Activated T-helper 9 cell treated with anti-CD3 and anti-CD28 coated beads, Interleukin-2, amount 50 U/mL, for 16 hours (primary cell): Measurements from ENCODE around the gene SMAD7.

Source experiments
- DNase-seq: peaks from one replicate; pipeline ENCODE4 v3.0.0-alpha.2; 2020; ENCODE audit warnings: low read depth

SMAD7 gene, protein sequence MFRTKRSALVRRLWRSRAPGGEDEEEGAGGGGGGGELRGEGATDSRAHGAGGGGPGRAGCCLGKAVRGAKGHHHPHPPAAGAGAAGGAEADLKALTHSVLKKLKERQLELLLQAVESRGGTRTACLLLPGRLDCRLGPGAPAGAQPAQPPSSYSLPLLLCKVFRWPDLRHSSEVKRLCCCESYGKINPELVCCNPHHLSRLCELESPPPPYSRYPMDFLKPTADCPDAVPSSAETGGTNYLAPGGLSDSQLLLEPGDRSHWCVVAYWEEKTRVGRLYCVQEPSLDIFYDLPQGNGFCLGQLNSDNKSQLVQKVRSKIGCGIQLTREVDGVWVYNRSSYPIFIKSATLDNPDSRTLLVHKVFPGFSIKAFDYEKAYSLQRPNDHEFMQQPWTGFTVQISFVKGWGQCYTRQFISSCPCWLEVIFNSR

GRCh38 chr18:48950536-48951447 is at the start of gene SMAD7:
Gene SMAD7 (minus strand): TSS chr18:48950965. CDS start chr18:48950424, 541 bp downstream.
- no peak for DNase-seq

- DNase-seq = no peak
Observed at GRCh38 chr18:48999569-48999968, 48.8 kb upstream of the SMAD7 start.

DNA sequence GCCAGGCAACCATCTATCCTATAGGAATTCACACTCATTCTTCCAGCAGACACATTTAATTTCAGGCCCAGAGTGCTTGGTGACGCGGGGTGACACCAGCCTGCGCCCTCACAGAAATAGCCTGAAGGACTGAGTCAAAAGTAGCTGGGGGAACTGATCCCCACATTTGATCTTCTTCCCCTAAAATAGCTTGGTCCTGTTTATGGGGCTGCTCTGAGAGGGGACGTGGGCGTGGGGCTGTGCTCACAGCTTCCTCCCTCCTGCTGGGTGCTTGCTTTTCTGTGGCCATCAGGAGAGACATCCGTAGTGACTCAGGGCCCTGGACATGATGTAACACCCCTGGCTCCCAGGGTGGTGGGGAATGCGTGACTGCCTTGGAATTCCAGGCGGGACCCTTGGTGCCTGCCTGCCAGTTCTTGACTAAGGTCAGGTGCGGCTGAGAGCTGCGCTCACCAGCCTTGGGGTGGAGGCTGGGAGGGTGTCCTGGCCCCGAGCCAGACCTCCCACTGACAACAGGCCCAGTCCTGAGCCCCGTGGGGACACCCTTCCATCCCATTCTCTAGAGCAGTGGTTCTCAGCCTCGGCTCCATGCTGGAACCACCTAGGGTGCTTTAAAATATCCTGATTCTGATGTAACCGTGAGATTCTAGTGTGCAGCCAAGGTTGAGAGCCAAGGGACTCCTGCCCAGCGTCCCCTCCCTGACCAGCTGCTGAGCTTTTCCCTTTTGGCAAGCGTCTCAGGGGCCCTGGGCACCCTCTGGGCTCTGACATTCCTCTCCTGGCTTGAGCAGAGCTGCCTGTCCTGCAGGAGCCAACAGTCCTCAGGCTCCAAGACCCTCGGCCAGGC is 47.4 kb upstream of the SMAD7 start:
- no peak for DNase-seq

- DNase-seq = no peak
Observed at GRCh38 chr18:48997681-48997984, 46.9 kb upstream of the SMAD7 start.

DNA sequence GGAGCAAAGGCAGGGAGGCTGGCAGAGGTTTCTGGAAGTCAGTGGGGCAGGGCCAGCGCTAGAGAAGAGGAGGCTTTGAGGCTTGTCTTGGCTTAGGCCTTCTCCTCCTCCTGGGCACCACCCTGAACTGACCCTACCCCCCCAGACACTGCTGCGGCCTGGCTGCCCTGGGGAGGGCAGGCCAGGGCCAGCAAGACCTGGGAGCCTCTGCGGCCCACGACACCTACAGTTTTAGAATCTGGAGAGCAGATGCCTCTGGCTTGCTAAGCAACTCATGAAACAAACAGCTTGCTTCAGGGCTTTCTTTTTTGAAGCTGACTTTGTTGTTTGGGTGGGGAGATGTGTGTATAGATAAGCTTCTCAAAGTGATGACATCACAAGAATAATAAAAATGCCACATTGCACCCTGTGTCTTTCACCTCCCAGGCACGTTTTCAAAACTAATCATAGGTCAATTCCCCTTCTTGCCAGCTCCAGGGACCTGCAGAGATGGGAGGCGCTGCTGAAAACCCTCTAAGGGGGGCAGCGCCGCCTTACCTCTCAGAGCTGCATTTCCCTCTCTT is 46.2 kb upstream of the SMAD7 start:
- no peak for DNase-seq

DNA sequence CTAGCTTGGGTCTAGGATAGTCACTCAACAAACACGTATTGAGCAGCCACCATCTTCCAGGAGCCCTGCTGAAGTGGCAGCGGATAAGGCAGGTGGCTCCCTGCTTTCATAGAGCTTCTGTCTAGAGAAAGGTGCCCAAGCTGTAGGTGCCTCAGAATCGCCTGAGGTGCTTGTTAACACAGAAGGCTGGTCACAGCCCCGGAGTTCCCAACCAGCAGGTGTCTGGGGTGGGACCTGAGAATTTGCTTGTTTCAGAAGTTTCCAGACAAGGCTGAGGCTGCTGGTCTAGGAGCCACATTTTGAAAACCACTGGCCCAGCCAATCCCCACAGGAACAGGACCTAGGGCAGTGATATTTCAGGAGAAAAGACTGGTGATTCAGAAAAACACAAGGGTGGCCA is 45.3 kb upstream of the SMAD7 start:
- no peak for DNase-seq

- no peak for DNase-seq
Observed at GRCh38 chr18:48994926-48995835, 44.4 kb upstream of the SMAD7 start.

GRCh38 chr18:48994044-48994651 is 43.4 kb upstream of the SMAD7 start:
- no peak for DNase-seq

DNA sequence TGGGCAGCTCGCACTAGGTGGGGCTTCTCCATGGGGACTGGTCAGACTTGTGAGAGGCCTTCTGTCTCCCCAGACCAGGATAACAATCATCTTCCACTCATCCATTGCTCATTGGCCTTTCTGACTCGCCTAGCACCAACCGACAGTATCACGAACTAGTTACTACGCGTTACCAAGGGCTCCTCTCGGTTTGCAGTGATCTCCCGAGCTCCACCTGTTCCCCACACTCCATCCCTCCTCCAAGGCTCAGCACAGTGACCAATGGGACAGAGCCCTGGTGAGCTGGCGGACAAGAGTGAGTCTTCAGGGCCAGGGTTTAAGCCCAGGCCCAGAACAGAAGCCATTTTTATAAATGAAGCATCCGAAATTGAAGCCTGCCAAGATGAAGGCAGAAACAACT is 42.8 kb upstream of the SMAD7 start:
- DNase-seq = no peak

DNA sequence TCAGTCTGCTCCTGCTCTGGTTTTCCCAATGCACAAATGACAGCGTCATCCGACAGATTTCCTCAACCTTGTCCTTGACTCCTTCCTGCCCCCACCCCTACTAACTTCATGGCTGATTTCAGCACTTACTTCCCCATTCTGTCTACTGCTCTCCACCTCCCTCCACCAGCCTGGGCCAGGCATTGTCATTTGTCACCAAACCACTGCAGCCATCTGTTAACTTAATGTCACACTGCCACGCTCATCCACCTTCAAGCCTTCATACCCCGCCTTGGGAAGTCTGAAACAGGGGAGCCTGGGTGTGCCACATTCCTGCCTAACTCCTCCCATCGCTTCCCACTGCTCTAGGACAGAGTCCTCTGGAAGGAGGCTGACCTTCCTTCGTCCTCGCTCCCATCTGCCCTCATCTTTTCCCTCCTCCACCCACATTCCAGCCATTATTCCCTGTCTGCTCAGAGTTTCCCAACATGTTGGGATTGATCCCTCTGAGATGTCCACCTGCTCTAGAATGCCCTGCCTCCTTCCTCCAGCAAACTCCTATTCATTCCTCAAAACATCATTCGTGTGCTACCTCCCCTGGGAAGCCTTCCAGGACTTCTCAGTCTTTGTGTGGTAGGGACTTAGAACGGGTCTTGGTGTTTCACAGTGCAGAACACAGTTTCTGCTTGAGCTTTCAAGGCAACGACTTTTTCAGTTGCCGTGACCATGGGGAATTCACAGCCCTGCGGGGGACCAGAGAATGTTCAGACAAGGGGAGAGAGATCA is 42.2 kb upstream of the SMAD7 start:
- DNase-seq = no peak

- DNase-seq = no peak
Observed at GRCh38 chr18:48992133-48992532, 41.4 kb upstream of the SMAD7 start.

DNA sequence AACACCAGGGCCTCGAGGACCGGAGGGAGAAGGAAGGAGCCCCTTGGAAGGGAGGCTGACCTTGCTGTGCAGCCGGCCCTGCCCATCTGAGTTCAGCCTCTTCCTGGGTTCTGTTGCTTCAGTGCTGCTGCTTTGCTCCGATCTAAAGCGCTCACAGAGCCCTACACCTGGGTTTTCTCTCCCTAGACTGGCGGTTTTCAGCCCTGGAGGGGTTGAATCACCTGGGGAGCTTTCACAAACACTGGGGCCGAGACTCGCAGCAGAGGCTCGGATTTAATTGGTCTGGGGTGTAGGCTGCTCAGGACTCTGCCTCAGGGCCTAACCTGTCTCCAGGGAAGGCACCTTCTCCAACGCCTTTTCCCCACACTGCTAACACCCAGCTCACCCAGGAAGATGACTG is 40.9 kb upstream of the SMAD7 start:
- DNase-seq = no peak

GRCh38 chr18:48991319-48991660 is 40.5 kb upstream of the SMAD7 start:
- DNase-seq = no peak

- no peak for DNase-seq
Observed at GRCh38 chr18:48990481-48991318, 39.9 kb upstream of the SMAD7 start.

DNA sequence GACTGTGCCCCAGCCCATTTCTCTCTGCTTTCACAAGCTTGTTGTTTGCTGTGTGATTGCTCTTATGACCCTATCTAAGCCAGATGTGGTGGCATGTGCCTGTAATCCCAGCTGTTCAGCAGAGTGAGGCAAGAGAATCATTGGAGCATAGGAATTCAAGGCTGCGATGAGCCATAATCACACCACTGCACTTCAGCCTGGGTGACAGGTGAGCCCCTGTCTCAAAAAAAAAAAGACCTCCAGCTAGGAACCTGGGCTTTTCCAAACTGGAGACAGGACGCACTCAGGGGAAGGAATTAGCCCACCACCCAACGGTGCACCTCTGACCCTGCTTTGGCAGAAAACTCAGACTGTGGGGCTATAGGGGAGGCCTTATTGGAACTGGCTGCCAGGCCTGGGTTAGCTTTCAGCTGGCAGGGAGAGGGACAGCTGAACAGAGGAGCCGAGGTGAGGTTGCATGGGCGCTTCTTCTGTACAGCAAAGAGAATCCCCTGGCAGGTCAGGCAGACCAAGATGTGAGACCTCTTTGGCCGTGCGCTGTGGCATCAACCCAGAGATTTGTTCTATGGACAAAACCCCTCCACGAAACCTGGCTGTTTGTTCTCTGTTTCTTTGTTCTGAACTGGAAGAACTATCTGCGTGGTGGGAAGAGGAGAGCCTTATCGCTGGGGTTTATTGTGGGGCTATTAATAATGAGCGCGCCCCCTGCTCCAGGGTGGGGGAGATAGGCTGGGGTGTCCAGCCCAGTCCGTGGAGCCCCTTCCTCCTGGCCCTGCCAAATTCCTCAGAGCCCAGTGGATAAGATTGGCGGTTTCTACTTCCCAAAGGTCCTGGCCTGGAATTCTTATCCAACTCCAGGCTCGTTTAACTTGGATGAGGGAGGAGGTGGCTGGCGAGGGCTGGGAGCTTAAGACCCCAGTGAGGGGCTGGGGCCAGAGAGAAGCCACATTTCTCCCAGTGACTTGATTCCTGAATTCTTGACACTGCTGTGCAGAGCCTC is 38.8 kb upstream of the SMAD7 start:
- no peak for DNase-seq

DNA sequence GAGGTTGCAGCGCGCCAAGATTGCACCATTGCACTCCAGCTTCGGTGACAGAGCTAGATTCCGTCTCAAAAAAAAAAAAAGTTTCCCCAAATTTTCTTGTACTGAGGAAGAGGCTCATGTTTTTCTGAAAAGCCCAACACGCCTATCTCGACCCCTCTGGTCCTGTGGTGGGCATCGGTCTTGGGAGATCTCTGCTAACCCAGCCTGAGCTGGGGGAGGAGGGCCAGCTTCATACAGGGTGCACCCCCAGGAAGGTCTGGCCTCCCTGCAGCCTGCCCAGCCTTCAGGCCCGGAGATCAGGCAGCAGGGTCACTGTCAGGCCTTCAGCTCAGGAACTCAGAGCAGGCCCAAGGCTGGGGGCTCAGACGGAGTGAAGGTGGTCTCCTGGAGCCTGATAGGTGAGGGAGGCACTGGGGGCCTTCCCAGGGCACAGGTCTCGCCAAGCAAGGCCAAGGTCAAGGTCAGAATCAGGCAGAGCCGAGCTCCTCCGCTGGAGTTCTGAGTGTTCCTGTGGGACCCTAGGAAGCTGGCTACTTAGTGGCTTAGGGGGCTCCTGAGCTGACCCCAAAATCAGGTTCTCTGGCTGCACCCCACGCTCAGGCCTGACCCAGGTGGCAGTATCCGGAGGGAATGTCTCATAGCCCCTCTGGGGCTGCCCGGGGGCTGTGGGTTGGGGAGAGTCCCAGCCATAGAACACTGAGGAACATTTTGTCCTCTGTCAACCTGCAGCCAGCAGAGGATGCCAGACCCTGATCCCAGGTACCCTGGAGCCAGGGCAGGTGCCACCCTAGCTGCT is 37.9 kb upstream of the SMAD7 start:
- no peak for DNase-seq

DNA sequence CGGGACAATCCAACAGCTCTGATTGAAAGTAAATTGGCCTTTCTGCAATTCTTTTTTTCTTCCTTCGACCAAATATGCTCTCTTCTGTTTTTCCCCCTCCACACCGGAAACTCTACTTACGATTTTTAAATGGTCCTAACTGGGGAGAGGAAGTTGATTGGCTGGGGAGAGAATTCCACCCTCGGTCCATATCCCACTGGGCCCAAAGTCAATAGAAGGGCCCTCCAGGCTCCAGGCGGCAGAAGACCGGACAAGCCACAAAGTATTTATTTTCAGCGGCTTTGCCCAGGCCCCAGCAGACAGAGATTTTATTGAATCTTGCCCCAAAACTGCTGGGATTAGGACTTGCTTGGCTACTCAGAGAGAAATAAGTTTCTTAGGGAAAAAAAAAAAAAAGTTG is 37.1 kb upstream of the SMAD7 start:
- DNase-seq = no peak
